Ovary (tissue), 9 donors: ENCODE data around the gene ASMTL. TPM values are rescaled to one million over a fixed set of nuclear protein-coding genes. Genes with fewer than 3 reads are reported as not detected.

ENCODE experiments used
- DNase-seq, 5 donors: peaks; one replicate each; pipeline ENCODE4 v3.0.0-alpha.2; 2019 to 2020
- H3K27ac ChIP-seq, 2 donors: fragments of 200-600 bp; one replicate each; pipeline versions ENCODE4 v1.5.1 to v1.8.0; 2019 to 2022
- H3K27me3 ChIP-seq: fragments of 200-600 bp; one replicate; pipeline ENCODE4 v1.8.0; 2022
- H3K36me3 ChIP-seq: fragments of 200-600 bp; sonication (generic); one replicate; pipeline ENCODE4 v1.5.1; 2019
- H3K4me1 ChIP-seq: one replicate; pipeline ENCODE4 v1.8.1; 2013; ENCODE audit warnings: mild to moderate bottlenecking, moderate library complexity; ENCODE audit not compliant: insufficient read depth
- H3K4me3 ChIP-seq: fragments of 200-600 bp; sonication (generic); one replicate; pipeline ENCODE4 v1.5.1; 2017
- H3K9me3 ChIP-seq, 2 donors: fragments of 200-600 bp in 1 of 2; sonication (generic) in 1 of 2; one replicate each; pipeline versions ENCODE4 v1.5.1 to v1.8.1; 2013 to 2019; ENCODE audit warnings: mild to moderate bottlenecking in 1 of 2, moderate library complexity in 1 of 2
- EP300 ChIP-seq: sonication (generic); formaldehyde crosslinking; IDR thresholded peaks from one replicate; pipeline ENCODE4 v1.6.1; 2017; ENCODE audit warnings: antibody characterized with exemption
- POLR2A ChIP-seq: fragments of 450-650 bp; IDR thresholded peaks from one replicate; pipeline ENCODE4 v1.6.1; 2017; ENCODE audit warnings: antibody characterized with exemption, mild to moderate bottlenecking, moderate library complexity
- WGBS, 3 donors: extraction: QIAGEN DNeasy Blood & Tissue Kit in 1 of 3; methylation state at CpG; one replicate each; pipeline versions ENCODE4 v1.1.5 to v1.1.7; 2013 to 2017; 5-methylcytosine and 5-hydroxymethylcytosine counted together
- intact Hi-C, 4 donors: fragments of 100-400 bp; cut with DNase I; formaldehyde crosslinking; loops; one replicate each; pipeline versions ENCODE4 v1.11.0 to v1.15.1; 2022 to 2023
- polyA plus RNA-seq, 2 donors: library from polyadenylated mRNA; stranded (reverse); fragments of 200-250 nt in 1 of 2; fragments of 350-450 nt in 1 of 2; fragmentation: Illumina TruSeq in 1 of 2; extraction: RNeasy Lipid Tissue Mini Kit (QIAGEN cat#74804) in 1 of 2; gene quantifications; one replicate each; pipeline ENCODE4 v1.2.3, GENCODE V29; 2013 to 2014
- total RNA-seq, 7 donors: library from RNA; depleted of rRNA in 2 of 7; stranded (reverse); fragments of >200 nt in 2 of 7; fragmentation: NEBNext Ultra II Directional in 3 of 7; extraction: Animal tissue kit (Norgen Biotek cat#: 25700) in 3 of 7; gene quantifications; one replicate each; pipeline versions ENCODE4 v1.1.0 to v1.2.4, GENCODE V29; 2016 to 2023
- TF ChIP-seq, protein P1 (sequence below), 3 donors: fragments of 450-650 bp in 2 of 3; fragments of 200-600 bp in 1 of 3; IDR thresholded peaks; one replicate each; pipeline versions ENCODE4 v1.5.1 to v1.8.0; 2016 to 2022; ENCODE audit warnings: antibody characterized with exemption in 3 of 3, mild to moderate bottlenecking in 1 of 3
- donor health status: DM: no; HTN: no; CAD: no; lungs with moderate emphysema.
- donor health status: DM: no; HTN: no; CAD: no.
- donor health status: Bipolar disorder and iron deficiency.
- donor health status: DM: yes; HTN: yes; CAD: no.
- donor health status: DM: no; HTN: no; CAD: no.
- donor health status: DM: yes; HTN: yes; CAD: no.

Gene ASMTL
- total and polyA plus RNA-seq, 9 donors = 21.3 to 48.9 (median 40.7) TPM

DNA sequence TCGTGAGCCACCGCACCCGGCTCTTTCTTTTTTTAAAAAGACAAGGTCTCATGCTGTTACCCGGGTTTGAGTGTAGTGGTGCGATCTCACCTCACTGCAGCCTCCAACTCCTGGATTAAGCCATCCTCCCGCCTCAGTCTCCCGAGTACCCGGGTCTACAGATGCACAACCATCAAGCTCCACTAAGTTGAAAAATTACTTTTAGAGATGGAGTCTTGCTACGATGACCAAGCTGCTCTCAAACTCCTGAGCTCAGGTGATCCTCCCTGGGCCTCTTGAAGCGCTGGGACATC lies 62.8 kb downstream of the ASMTL start:
- no peak overlapping the region for H3K27ac ChIP-seq
- TF ChIP-seq POLR2A (no peak), EP300 (no peak)
- TF ChIP-seq, protein P1, sequence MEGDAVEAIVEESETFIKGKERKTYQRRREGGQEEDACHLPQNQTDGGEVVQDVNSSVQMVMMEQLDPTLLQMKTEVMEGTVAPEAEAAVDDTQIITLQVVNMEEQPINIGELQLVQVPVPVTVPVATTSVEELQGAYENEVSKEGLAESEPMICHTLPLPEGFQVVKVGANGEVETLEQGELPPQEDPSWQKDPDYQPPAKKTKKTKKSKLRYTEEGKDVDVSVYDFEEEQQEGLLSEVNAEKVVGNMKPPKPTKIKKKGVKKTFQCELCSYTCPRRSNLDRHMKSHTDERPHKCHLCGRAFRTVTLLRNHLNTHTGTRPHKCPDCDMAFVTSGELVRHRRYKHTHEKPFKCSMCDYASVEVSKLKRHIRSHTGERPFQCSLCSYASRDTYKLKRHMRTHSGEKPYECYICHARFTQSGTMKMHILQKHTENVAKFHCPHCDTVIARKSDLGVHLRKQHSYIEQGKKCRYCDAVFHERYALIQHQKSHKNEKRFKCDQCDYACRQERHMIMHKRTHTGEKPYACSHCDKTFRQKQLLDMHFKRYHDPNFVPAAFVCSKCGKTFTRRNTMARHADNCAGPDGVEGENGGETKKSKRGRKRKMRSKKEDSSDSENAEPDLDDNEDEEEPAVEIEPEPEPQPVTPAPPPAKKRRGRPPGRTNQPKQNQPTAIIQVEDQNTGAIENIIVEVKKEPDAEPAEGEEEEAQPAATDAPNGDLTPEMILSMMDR (IDR thresholded peaks at IDR 0.05) = no peak
- H3K4me1 ChIP-seq = peaks cover 16% of the 10 kb centered on the region
- no peaks in the 10 kb centered on the region for H3K27me3 ChIP-seq
- H3K4me3 ChIP-seq = no peak overlapping the region
- intact Hi-C loops = no loop called here
- no peaks in the 10 kb centered on the region for H3K36me3 ChIP-seq
- DNase-seq = peak in 2 of 5 donors; percentile 14 to 20
- H3K9me3 ChIP-seq = no peaks in the 10 kb centered on the region
- 84 to 92% (median 85%) methylated on average over 10 of the region's 10 CpGs for WGBS, 3 donors

DNA sequence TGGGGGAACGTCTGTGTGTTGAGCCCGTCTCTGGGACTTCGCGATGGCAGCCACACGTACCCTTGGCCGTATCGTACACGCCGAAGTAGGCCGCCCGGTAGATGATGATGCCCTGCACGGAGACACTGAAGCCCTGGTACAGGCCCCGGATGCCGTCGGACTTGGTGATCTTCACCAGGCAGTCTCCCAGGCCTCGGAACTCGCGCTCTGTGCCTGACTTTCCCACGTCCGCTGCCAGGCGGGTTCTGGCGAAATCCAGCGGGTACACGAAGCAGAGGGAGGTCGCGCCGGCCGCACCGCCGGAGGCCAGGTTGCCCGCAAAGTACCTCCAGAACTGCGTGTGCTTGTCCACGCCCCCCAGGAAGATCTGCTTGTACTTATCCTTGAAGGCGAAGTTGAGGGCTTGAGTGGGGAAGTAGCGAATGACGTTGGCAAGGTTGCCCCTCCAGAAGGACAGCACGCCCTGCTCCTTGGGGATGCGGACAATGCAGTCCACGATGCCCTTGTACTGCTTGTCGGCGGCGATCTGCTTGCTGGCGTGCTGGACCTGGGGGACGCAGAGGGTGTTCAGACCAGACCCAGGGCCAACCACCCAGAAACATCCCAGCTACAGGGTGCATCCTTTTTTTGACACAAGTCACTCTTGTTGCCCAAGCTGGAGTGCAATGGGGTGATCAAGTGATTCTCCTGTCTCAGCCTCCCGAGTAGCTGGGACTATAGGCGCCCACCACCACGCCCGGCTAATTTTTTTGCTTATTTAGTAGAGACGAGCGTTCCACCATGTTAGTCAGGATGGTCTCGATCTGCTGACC lies 63.3 kb downstream of the ASMTL start:
- no peak for TF ChIP-seq POLR2A
- TF ChIP-seq, protein P1 (IDR thresholded peaks at IDR 0.05) = no peak
- Histone ChIP-seq H3K27me3 (no peaks in the 10 kb centered on the region), H3K27ac (no peak overlapping the region), H3K4me3 (no peak overlapping the region), H3K4me1 (peaks cover 16% of the 10 kb centered on the region), H3K9me3 (no peaks in the 10 kb centered on the region), H3K36me3 (no peaks in the 10 kb centered on the region)
- intact Hi-C loops = no loop called here
- WGBS, 3 donors = 86 to 90% (median 87%) methylated on average over 51 of the region's 51 CpGs
- DNase-seq = peak in 3 of 5 donors; percentile 21 to 42 (median 39)

GRCh38 chrX:1388651-1389050 lies 64.1 kb downstream of the ASMTL start:
- Histone ChIP-seq H3K4me1 (peaks cover 16% of the 10 kb centered on the region), H3K9me3 (no peaks in the 10 kb centered on the region), H3K27me3 (no peaks in the 10 kb centered on the region), H3K27ac (no peak overlapping the region), H3K4me3 (no peak overlapping the region), H3K36me3 (no peaks in the 10 kb centered on the region)
- peak in 1 of 5 donors; percentile 7 for DNase-seq
- intact Hi-C loops = no loop called here
- 88% methylated on average over 4 of the region's 4 CpGs for WGBS, 3 donors
- TF ChIP-seq POLR2A (no peak), EP300 (no peak)
- TF ChIP-seq, protein P1 (IDR thresholded peaks at IDR 0.05) = no peak

GRCh38 chrX:1387141-1387776 lies 65.5 kb downstream of the ASMTL start:
- intact Hi-C loops = no loop called here
- Histone ChIP-seq H3K27me3 (no peaks in the 10 kb centered on the region), H3K4me1 (peaks cover 16% of the 10 kb centered on the region), H3K9me3 (no peaks in the 10 kb centered on the region), H3K4me3 (no peak overlapping the region), H3K27ac (no peak overlapping the region), H3K36me3 (no peaks in the 10 kb centered on the region)
- 89 to 91% (median 91%) methylated on average over 42 to 43 of the region's 43 CpGs for whole genome bisulfite sequencing, 3 donors
- DNase-seq = peak in 2 of 5 donors; percentile 28 to 43
- TF ChIP-seq POLR2A = no peak
- no peak for TF ChIP-seq EP300
- TF ChIP-seq, protein P1 (IDR thresholded peaks at IDR 0.05) = no peak
